NCI-H146 treated with DMSO at 0.1 percent for 48 hours (cell line): ENCODE data around the gene THSD4.
"Not testable (repeated sequence)": the region's sequence is repeated elsewhere in the genome, so short reads cannot be mapped to it uniquely, and the experiment has no call there.

ENCODE experiments used
- DNase-seq: peaks from one replicate; lab custom pipeline; 2025; ENCODE audit not compliant: unreplicated experiment; lab: John Stamatoyannopoulos, UW

The THSD4 gene

GRCh38 chr15:71366522-71366921, 251.3 kb downstream of the THSD4 start:
- no peak for DNase-seq

GRCh38 chr15:71366926-71367325, 251.7 kb downstream of the THSD4 start:
- no peak for DNase-seq

GRCh38 chr15:71367737-71368136, 252.5 kb downstream of the THSD4 start:
- not testable (repeated sequence) for DNase-seq

GRCh38 chr15:71372769-71373168, 257.5 kb downstream of the THSD4 start:
- DNase-seq, result not testable (repeated sequence)

- DNase-seq, result no peak
These were observed 258.6 kb downstream of the THSD4 start for GRCh38 chr15:71373917-71374316.

- DNase-seq, result no peak
These were observed 259.5 kb downstream of the THSD4 start for GRCh38 chr15:71374607-71375352.

- DNase-seq, result no peak
These were observed 260.7 kb downstream of the THSD4 start for GRCh38 chr15:71375934-71376333.

- DNase-seq, result no peak
These were observed 264.6 kb downstream of the THSD4 start for GRCh38 chr15:71379893-71380292.

- DNase-seq, result no peak
These were observed 265.1 kb downstream of the THSD4 start for GRCh38 chr15:71380345-71380744.

GRCh38 chr15:71384501-71384900, 269.2 kb downstream of the THSD4 start:
- no peak for DNase-seq

GRCh38 chr15:71385026-71385425, 269.8 kb downstream of the THSD4 start:
- DNase-seq, result no peak

- DNase-seq, result no peak
These were observed 270.2 kb downstream of the THSD4 start for GRCh38 chr15:71385457-71385856.

- DNase-seq, result no peak
These were observed 270.7 kb downstream of the THSD4 start for GRCh38 chr15:71386005-71386404.

- DNase-seq, result peak; percentile 18
These were observed 271.4 kb downstream of the THSD4 start for GRCh38 chr15:71386448-71387236.

GRCh38 chr15:71387810-71388209, 272.5 kb downstream of the THSD4 start:
- DNase-seq, result no peak

GRCh38 chr15:71390096-71390495, 274.8 kb downstream of the THSD4 start:
- no peak for DNase-seq

GRCh38 chr15:71391421-71392088, 276.3 kb downstream of the THSD4 start:
- no peak for DNase-seq

- DNase-seq, result no peak
These were observed 277.6 kb downstream of the THSD4 start for GRCh38 chr15:71392861-71393283.

GRCh38 chr15:71393383-71393782, 278.1 kb downstream of the THSD4 start:
- peak; percentile 8 for DNase-seq

- DNase-seq, result no peak
These were observed 281.4 kb downstream of the THSD4 start for GRCh38 chr15:71396536-71397125.

GRCh38 chr15:71397377-71397776, 282.1 kb downstream of the THSD4 start:
- no peak for DNase-seq
